Neutrophil (primary cell): ENCODE results near the gene PRKG1.

Experiments used
- H3K27ac ChIP-seq: fragments of 200-600 bp; sonication (generic); 2 replicates; pipeline ENCODE4 v1.5.1; 2016; ENCODE audit warnings: mild to moderate bottlenecking, moderate library complexity
- H3K27me3 ChIP-seq: fragments of 200-600 bp; sonication (generic); 2 replicates; pipeline ENCODE4 v1.6.0; 2016; ENCODE audit warnings: mild to moderate bottlenecking
- H3K36me3 ChIP-seq: fragments of 200-600 bp; sonication (generic); 2 replicates; pipeline ENCODE4 v1.5.1; 2017
- H3K4me1 ChIP-seq, 2 experiments: fragments of 200-600 bp in 1 of 2; sonication (generic) in 1 of 2; 1 replicate in 1 of 2; 2 replicates in 1 of 2; pipeline versions ENCODE4 v1.5.1 to v1.6.1; 2013 to 2016; ENCODE audit warnings: low read depth in 1 of 2, low read length in 1 of 2, mild to moderate bottlenecking in 1 of 2, moderate library complexity in 1 of 2; ENCODE audit not compliant: control insufficient read depth in 1 of 2, insufficient read depth in 1 of 2
- H3K4me3 ChIP-seq, 2 experiments: fragments of 200-600 bp in 1 of 2; sonication (generic) in 1 of 2; 1 replicate in 1 of 2; 2 replicates in 1 of 2; pipeline ENCODE4 v1.5.1; 2013 to 2016; ENCODE audit warnings: low read depth in 1 of 2, low read length in 1 of 2, mild to moderate bottlenecking in 1 of 2, moderate library complexity in 1 of 2
- H3K9me3 ChIP-seq: fragments of 200-600 bp; sonication (generic); 2 replicates; pipeline ENCODE4 v1.5.1; 2016
- TF ChIP-seq, protein P1 (sequence below): fragments of 200-600 bp; sonication (generic); IDR thresholded peaks from 2 replicates; pipeline ENCODE4 v1.5.1; 2016; ENCODE audit warnings: antibody characterized with exemption

PRKG1 gene

DNA sequence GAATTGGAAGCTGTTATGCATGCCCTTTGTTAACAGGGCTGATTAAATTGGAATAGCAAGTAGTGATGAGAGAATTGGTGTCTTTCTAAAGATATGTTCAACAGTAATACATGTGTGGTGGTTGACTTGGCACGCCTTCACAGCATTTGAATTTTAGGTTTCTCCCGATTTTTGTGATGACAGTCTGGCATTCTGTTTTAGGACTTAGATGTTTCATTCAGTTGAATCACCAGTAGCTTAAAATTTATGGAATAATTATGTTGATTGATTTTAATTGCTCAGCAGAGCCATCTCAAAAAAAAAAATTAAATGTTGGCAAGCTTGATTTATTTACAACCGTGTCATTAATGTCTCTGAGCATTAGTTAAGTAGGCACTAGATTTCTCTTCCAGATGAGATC is 405.4 kb downstream of the PRKG1 start:
- no peak overlapping the region for H3K4me3 ChIP-seq
- H3K4me1 ChIP-seq = no peaks in the 10 kb centered on the region
- TF ChIP-seq, protein P1, sequence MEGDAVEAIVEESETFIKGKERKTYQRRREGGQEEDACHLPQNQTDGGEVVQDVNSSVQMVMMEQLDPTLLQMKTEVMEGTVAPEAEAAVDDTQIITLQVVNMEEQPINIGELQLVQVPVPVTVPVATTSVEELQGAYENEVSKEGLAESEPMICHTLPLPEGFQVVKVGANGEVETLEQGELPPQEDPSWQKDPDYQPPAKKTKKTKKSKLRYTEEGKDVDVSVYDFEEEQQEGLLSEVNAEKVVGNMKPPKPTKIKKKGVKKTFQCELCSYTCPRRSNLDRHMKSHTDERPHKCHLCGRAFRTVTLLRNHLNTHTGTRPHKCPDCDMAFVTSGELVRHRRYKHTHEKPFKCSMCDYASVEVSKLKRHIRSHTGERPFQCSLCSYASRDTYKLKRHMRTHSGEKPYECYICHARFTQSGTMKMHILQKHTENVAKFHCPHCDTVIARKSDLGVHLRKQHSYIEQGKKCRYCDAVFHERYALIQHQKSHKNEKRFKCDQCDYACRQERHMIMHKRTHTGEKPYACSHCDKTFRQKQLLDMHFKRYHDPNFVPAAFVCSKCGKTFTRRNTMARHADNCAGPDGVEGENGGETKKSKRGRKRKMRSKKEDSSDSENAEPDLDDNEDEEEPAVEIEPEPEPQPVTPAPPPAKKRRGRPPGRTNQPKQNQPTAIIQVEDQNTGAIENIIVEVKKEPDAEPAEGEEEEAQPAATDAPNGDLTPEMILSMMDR = no peak

DNA sequence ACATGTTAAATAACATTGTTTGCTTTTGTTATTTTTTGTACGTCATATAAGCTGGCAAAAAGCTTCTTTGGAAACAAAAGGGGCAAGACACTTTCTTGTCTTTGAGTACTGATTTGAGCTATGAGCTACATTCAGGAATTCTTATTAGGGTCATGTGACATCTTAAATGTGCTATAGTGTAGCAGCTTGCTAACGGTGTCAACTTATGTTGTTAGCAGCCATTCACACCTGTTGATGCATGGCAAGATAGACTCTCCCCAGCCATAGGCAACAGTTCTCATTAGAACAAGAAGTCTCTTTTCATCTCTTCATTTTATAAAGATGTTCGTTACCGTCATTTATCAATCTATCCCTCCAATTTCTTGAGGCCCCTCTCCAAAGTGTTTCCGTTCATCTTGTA is 411.4 kb downstream of the PRKG1 start:
- no peak overlapping the region for H3K4me3 ChIP-seq
- H3K27me3 ChIP-seq = no peaks in the 10 kb centered on the region
- no peaks in the 10 kb centered on the region for H3K4me1 ChIP-seq
- H3K27ac ChIP-seq = no peak overlapping the region
- H3K9me3 ChIP-seq = no peaks in the 10 kb centered on the region
- H3K36me3 ChIP-seq = no peaks in the 10 kb centered on the region
- TF ChIP-seq, protein P1 = no peak

More for the DNA sequence above, 405.4 kb downstream of the PRKG1 start:
- Histone ChIP-seq H3K9me3 (no peaks in the 10 kb centered on the region), H3K27ac (no peak overlapping the region), H3K36me3 (no peaks in the 10 kb centered on the region), H3K27me3 (no peaks in the 10 kb centered on the region)

DNA sequence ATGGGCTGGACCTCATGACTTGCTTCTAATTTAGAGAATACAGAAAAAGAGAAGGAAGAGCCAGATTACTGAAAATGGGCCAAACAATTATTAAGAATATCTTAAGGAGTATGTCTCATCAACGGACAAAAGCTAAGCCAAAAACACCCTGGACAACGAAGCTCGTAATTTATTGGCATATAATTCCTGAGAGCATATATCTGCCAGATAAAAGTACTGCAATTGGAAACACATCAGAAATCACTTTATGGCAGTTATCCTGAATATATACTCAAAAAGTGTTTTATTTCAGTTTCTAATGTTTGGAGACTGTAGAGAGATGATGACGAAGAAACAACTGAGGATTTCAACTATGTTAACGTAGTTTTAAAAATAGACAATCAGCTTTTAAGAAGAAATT is 413.3 kb downstream of the PRKG1 start:
- no peaks in the 10 kb centered on the region for H3K4me1 ChIP-seq
- no peaks in the 10 kb centered on the region for H3K36me3 ChIP-seq
- H3K27ac ChIP-seq = no peak overlapping the region
- H3K9me3 ChIP-seq = no peaks in the 10 kb centered on the region
- no peaks in the 10 kb centered on the region for H3K27me3 ChIP-seq
- TF ChIP-seq, protein P1 = no peak
- no peak overlapping the region for H3K4me3 ChIP-seq

DNA sequence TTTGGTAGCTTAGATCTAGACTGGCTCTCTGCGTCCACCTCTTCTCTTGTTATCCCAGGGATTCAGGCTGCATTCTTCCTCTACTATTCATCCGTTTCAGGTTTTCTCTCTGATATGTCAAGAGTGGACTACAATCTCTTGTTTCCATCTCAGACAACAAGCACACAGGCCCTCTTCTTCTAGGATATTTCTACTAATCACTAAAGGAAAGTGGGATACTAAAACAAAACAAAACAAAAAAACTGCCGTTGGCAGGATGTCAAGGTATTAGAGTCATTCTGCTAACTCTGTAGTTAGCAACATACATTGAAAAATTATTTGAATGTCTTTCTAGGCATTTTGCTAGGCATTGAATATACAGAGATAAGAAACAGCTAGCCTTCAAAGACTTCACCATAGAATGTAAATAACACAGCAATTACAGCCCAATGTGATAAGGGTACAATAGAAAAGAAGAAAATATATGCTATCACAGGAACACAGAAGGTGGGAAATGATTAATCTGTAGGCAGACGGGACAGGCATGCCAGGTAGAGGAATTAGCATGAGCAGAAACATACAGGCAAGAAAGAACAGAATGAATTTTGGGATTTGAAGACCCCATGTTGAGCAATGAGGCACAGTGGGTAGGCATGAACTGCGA is 414.6 kb downstream of the PRKG1 start:
- H3K4me3 ChIP-seq = no peak overlapping the region
- no peaks in the 10 kb centered on the region for H3K9me3 ChIP-seq
- H3K36me3 ChIP-seq = no peaks in the 10 kb centered on the region
- no peaks in the 10 kb centered on the region for H3K4me1 ChIP-seq
- no peak overlapping the region for H3K27ac ChIP-seq
- TF ChIP-seq, protein P1 = no peak
- no peaks in the 10 kb centered on the region for H3K27me3 ChIP-seq

DNA sequence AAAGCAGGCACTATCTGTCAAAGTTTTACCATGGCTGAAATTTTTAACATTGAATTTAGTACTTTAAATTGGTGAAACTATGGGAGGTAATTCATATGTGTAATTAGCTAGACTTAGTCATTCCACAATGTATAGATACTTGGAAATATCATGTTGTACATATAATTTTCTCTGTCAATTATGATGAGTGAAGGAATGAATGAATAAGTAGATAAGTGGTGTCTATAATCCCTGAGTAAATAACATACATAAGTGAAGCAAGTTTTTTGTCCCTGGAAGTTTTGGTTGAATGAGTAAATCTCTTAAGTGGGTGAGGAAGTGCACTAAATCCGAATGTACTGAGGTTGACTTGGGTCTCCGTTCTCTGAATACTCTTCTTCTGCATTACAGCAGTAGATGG is 424.1 kb downstream of the PRKG1 start:
- H3K36me3 ChIP-seq = no peaks in the 10 kb centered on the region
- TF ChIP-seq, protein P1 = no peak
- H3K27ac ChIP-seq = no peak overlapping the region
- H3K4me1 ChIP-seq = no peaks in the 10 kb centered on the region
- H3K4me3 ChIP-seq = no peak overlapping the region
- no peaks in the 10 kb centered on the region for H3K9me3 ChIP-seq
- H3K27me3 ChIP-seq = no peaks in the 10 kb centered on the region
